NCI-H1105 (cell line): Measurements from ENCODE around the gene ATP6V1D.
"Not testable (repeated sequence)": the region's sequence is repeated elsewhere in the genome, so short reads cannot be mapped to it uniquely, and the experiment has no call there.

Source experiments
- DNase-seq: peaks from one replicate; lab custom pipeline; 2025; lab: John Stamatoyannopoulos, UW

Gene ATP6V1D

GRCh38 chr14:67359775-67360469, at the start of gene ATP6V1D, which contains the start of gene EIF2S1:
ATP6V1D (minus strand) TSS chr14:67359804; CDS start chr14:67359698, 106 bp downstream.
EIF2S1 (plus strand) TSS chr14:67360328; CDS start chr14:67364768, 4,440 bp downstream.
- peak; percentile 99 for DNase-seq

GRCh38 chr14:67408122-67408801, 48.7 kb upstream of the ATP6V1D start:
- DNase-seq: not testable (repeated sequence)

GRCh38 chr14:67405771-67406170, 46.2 kb upstream of the ATP6V1D start:
- no peak for DNase-seq

- no peak for DNase-seq
Measured at GRCh38 chr14:67400434-67400833, 40.8 kb upstream of the ATP6V1D start.

GRCh38 chr14:67397536-67397935, 37.9 kb upstream of the ATP6V1D start:
- no peak for DNase-seq

GRCh38 chr14:67396381-67396970, 36.9 kb upstream of the ATP6V1D start:
- no peak for DNase-seq

GRCh38 chr14:67395876-67396189, 36.2 kb upstream of the ATP6V1D start:
- DNase-seq: no peak

GRCh38 chr14:67395086-67395875, 35.7 kb upstream of the ATP6V1D start:
- DNase-seq: no peak

GRCh38 chr14:67393689-67394088, 34.1 kb upstream of the ATP6V1D start:
- no peak for DNase-seq

- DNase-seq: no peak
Measured at GRCh38 chr14:67392800-67393199, 33.2 kb upstream of the ATP6V1D start.

GRCh38 chr14:67392123-67392522, 32.5 kb upstream of the ATP6V1D start:
- DNase-seq: no peak

- DNase-seq: no peak
Measured at GRCh38 chr14:67391268-67391667, 31.7 kb upstream of the ATP6V1D start.

- no peak for DNase-seq
Measured at GRCh38 chr14:67389811-67390534, 30.4 kb upstream of the ATP6V1D start.

- DNase-seq: no peak
Measured at GRCh38 chr14:67389275-67389674, 29.7 kb upstream of the ATP6V1D start.

- DNase-seq: no peak
Measured at GRCh38 chr14:67387195-67387594, 27.6 kb upstream of the ATP6V1D start.

- no peak for DNase-seq
Measured at GRCh38 chr14:67385618-67386017, 26.0 kb upstream of the ATP6V1D start.

- DNase-seq: no peak
Measured at GRCh38 chr14:67385120-67385519, 25.5 kb upstream of the ATP6V1D start.

GRCh38 chr14:67377916-67378315, 18.3 kb upstream of the ATP6V1D start:
- no peak for DNase-seq

GRCh38 chr14:67373347-67373746, 13.7 kb upstream of the ATP6V1D start:
- no peak for DNase-seq

GRCh38 chr14:67372833-67373232, 13.2 kb upstream of the ATP6V1D start:
- no peak for DNase-seq

GRCh38 chr14:67371247-67372148, 11.9 kb upstream of the ATP6V1D start:
- DNase-seq: no peak
